HG03460 (cell line): Measurements from ENCODE around the gene PRM1.
A peak's percentile ranks its signal among the peaks of the same experiment; 100 is the strongest.
"Not testable (repeated sequence)": the region's sequence is repeated elsewhere in the genome, so short reads cannot be mapped to it uniquely, and the experiment has no call there.

Source experiments
- ATAC-seq: cut with Tn5 transposase; IDR thresholded peaks from one replicate; pipeline ENCODE4 v1.9.1; 2021; ENCODE audit not compliant: unreplicated experiment

PRM1 gene

GRCh38 chr16:11314309-11314894 lies 33.3 kb upstream of the PRM1 start:
- no peak for ATAC-seq

- ATAC-seq: no peak
Observed at GRCh38 chr16:11313493-11314308, 32.6 kb upstream of the PRM1 start.

- ATAC-seq: no peak
Observed at GRCh38 chr16:11312718-11313492, 31.8 kb upstream of the PRM1 start.

GRCh38 chr16:11310997-11311561 lies 29.9 kb upstream of the PRM1 start:
- ATAC-seq: peak; percentile 37

DNA sequence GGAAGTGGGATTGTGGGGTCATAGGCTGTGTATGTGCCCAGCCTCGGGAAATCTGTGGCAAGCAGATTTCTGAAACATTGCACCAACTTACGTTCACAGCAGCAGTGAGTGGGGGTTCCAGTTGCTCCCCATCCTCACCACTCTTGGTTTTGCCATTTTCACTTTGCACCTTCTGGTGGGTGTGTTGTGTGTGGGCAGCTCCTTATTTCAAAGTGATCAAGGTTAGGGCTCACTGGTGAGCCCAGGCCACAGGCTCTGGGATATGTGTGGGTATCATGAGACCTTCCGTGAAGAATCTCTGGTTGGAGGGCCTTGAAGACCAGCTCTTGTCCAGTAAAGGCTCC lies 29.5 kb upstream of the PRM1 start:
- ATAC-seq: no peak

DNA sequence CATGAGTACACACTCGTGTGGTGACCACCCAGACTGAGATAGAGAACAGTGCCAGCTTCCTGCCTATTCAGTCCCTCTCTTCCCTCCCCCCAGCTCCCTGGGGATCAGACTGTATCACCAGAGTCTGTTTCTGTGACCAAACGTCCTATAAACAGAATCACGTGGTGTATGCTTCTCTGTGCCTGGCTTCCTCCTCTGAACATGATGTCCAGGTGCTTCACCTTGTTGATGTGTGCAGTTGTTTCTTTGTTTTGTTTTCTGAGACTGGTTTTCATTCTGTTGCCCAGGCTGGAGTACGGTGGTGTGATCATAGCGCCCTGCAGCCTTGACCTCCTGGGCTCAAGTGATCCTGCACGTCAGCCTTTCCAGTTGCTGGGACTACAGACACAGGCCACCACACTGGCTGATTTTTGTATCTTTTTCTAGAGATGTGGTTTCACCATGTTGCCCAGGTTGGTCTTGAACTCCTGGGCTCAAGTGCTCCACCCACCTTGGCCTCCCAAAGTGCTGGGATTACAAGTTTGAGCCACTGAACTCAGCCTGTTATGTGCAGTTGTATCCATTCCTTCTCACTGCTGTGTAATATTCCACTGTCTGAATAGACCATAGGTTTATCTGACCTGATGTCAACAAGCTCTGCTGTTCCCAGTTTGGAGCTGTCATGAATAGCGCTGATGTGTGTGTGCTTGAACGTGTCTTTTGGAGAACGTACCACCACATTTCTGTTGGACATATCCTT lies 28.9 kb upstream of the PRM1 start:
- ATAC-seq: peak; percentile 48

DNA sequence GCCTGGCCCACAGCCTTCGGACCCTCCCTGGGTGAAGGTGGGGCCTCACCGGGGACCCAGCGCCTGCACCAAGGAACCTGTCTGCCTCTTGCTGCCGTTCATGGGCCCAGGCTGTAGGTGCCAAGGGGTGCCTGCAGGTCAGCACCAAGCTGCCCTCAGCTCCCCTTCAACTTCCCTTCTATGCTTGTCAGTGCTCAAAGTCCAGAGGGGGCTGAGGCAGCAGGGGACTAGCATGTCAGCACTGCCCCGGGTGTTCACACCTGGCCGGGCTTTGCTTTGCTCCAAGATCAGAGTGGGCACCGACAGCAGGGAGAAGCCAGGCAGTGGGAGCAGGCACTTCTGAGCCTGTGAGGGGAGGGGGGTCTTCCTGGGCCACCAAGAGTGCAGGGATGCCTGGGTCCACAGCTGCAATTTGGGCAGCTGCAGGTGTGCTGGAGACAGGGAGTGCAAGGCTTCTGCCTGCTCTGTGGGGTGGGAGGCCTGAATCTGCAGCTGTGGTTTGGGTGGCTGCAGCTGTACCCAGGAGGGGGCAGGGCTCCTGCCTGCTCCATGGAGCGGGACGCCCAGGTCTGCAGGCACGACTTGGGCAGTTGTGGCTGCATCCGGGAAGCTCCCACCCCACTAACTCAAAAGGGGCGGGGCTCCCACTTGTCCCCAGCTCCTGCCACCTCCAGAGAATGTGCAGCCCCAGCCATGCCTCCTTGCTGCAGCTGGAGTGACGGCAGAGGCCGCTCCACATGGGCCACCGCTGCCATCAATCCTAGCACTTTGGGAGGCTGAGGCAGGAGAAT lies 27.6 kb upstream of the PRM1 start:
- peak; percentile 35 for ATAC-seq

- no peak for ATAC-seq
Observed at GRCh38 chr16:11307639-11308492, 26.7 kb upstream of the PRM1 start.

DNA sequence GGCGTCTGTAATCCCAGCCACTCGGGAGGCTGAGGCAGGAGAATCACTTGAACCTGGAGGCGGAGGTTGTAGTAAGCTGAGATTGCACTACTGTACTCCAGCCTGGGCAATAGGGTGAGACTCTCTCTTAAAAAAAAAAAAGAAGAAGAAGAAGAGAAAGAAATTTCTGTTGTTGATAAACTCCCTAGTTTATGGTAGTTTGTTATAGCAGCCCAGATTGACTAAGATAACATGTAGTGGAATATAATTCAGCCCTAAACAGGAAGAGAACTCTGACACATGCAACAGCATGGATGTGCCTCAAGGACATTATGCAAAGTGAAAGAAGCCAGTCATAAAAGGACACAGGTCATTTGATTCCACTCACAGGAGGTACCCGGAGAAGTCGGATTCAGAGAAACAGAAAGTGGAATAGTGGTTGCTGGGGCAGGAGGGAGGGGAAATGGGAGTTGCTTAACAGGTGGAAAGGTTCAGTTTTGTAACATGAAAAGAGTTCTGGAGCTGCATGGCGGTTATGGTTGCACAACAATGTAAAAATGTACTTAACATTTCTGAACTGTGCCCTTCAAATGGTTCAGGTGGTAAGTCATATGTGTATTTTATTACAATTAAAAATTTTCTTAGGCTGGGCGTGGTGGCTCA lies 26.0 kb upstream of the PRM1 start:
- ATAC-seq: no peak

GRCh38 chr16:11306381-11306780 lies 25.3 kb upstream of the PRM1 start:
- ATAC-seq: no peak

DNA sequence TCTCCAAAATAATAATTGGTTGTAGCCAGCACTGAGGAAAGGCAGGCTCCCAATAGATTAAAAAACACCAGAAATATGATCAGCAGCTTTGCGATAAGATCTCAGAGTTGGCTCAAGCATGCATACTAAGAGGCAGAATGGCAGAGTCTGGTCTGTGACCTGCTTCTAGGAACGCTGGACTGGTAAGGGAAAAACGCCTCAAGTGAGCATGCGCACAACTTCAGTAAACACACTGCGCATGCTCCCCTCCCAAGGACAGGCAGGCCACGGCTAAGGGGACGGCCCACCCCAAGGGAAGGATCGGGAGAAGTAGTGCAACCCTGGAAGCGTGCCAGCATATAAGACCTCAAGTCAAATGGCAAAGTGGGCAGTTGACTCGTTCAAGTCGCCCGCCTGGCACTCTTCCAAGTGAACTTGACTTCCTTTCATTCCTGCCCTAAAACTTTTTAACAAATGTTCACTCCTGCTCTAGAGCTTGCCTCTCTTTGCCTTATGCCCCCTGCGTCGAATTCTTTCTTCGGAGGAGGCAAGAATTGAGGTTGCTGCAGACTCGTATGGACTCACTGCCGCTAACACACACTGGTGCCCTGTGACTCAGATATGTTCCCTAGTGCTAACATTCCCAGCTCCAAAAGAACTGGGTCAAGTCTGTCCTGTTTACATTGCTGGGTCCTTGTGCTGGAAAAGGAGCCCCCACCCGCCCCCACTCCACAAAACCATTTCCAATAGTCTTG lies 22.4 kb upstream of the PRM1 start:
- no peak for ATAC-seq

- ATAC-seq: no peak
Observed at GRCh38 chr16:11302977-11303376, 21.8 kb upstream of the PRM1 start.

DNA sequence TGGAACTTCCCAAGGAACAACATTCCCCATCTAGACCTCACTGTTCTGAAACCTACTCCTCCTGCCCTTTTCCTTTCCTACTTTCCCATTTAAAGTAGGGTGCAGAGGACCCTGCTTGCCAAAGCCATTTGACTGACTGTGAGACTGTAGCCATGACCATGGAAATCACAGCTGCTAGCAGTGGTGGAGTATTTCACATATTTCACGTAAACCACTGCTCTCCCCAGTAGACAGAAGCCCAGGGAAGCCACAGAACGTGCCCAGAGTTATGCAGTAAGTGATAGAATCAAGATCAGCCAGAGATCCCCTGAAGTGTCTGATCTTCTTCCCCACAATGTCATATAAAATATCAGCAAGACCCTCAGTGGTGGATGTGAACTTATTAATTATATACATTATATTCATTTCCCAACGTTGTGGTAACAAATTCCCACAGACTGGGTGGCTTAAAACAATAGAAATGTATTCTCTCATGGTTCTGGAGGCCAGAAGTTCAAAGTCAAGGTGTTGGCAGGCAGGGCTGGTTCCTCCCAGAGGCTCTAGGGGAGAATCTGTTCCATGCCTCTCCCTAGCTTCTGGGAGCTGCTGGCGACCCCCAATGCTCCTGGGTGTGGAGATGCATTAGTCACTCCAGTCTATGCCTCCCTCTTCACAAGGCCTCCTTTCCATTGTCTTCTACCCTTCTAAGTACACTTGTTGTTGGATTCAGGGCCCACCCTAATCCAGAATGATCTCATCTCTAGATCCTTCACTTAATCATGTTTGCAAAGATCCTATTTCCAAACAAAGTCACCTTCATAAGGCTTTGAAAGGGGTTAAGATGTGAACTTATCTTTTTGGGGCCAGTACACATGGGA lies 20.7 kb upstream of the PRM1 start:
- no peak for ATAC-seq

GRCh38 chr16:11300560-11300892 lies 19.4 kb upstream of the PRM1 start:
- no peak for ATAC-seq

GRCh38 chr16:11299865-11300559 lies 18.9 kb upstream of the PRM1 start:
- no peak for ATAC-seq

- not testable (repeated sequence) for ATAC-seq
Observed at GRCh38 chr16:11298950-11299547, 17.9 kb upstream of the PRM1 start.
